Measurements from ENCODE around the gene NRG4. TPM values are rescaled to one million over a fixed set of nuclear protein-coding genes. Genes with fewer than 3 reads are reported as not detected.

The NRG4 gene, protein sequence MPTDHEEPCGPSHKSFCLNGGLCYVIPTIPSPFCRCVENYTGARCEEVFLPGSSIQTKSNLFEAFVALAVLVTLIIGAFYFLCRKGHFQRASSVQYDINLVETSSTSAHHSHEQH
- total RNA-seq, result 10 to 100 TPM in 2 of 4 donors, 1 to 10 TPM in 2; 2.5 to 14.4 (median 9.0) TPM
- polyA plus RNA-seq, result 10 to 100 TPM in 1 of 3 donors, 1 to 10 TPM in 1, under 1 TPM in 1; 0.98 to 30.0 (median 5.7) TPM
- long read RNA-seq, donor 1, partial matches to known transcripts, result 0 of 4 reads
- long read RNA-seq, donor 1, other reads (novel, unspliced or antisense), result 3 of 4 reads
- long read RNA-seq, donor 2, partial matches to known transcripts, result 0 of 4 reads
- long read RNA-seq, donor 2, other reads (novel, unspliced or antisense), result 3 of 4 reads

DNA sequence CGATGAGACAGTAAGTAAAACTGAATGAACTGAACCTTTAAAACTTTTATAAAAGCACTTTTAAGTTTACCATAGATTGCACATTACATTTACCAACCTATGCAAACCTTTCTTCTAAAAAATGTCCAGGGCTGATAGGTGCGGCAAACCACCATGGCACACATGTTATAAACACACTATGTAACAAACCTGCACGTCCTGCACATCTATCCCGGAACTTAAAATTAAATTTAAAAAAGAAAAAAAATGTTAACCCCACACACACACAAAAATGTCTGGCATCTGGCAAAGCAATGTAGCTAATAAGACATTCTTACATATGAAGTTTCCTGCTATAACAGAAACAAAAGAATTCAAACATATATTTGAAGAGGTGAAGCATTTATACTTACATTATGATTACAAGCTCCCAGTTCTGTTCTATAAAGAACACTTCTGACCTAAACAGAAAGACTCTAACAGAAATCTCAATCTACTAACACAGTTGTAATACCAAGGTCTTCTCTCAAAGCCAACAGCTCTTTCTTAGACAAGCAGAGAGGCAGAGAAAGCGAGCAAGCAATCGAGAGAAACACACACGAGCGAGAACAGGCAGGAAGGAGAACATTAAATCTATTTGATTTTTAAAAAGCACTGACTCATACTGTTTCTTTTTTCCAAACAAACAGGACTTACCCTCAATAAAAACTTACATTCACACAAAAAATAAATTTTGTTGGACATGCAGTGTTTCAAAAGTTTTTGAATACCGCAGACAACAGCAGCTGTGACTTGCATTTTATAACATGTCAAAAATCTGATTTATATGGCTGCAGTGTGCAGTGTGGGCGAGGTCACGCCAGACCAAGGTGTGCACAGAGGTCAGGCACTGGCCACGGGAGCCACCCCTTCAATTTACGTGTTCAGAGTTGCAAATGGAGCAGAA is at the start of gene NRG4:
TSS of gene NRG4 (minus strand) at position 798 of the 925 bp plus-strand sequence. CDS start 1,194 bp downstream, outside the sequence.
- TF ChIP-seq CTCF (IDR thresholded peaks at IDR 0.05), result no peak
- Histone ChIP-seq H3K4me3 (peak within 1 kb of the TSS; percentile 65), H3K9me3 (no peaks in the 10 kb centered on the region), H3K27me3 (ENCODE audit: insufficient read depth in 3 of 3, low read length in 2 of 3) (no peaks in the 10 kb centered on the region), H3K4me1 (peaks cover 14% of the 10 kb centered on the region), H3K27ac (peak within 1 kb of the TSS; percentile 77), H3K36me3 (ENCODE audit: insufficient read depth in 1 of 2, low read depth in 1 of 2) (no peaks in the 10 kb centered on the region)
- intact Hi-C loops (cut with DNase I), result no loop called here
- DNase-seq (peak in 1 of 2 donors; percentile 61), ATAC-seq (peak; percentile 90 to 98 (median 97))
- WGBS, 3 donors, result 12 to 26% (median 13%) methylated on average over 13 of the region's 13 CpGs

DNA sequence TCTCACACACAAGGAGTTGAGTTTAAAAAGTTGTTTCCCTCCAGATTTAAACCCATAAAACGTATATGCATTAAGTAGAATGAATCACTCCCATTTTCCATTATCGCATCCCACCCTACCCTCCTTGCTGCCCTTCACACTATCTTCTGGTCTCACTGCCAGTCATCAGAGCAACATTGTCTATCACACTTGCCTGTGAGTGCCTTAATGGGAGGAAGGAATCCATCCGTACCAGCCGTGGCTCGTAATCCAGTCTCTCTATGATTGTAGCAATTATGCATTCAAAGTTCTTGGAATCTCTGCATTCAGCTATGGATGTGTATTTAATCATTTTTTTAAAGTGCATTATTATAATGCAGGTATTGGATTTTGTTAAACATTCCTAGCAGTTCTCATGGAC is 49.5 kb upstream of the NRG4 start:
- Histone ChIP-seq H3K36me3 (ENCODE audit: insufficient read depth in 1 of 2, low read depth in 1 of 2) (no peaks in the 10 kb centered on the region), H3K4me1 (peaks cover 37% of the 10 kb centered on the region), H3K27me3 (ENCODE audit: insufficient read depth in 3 of 3, low read length in 2 of 3) (peaks cover 0 to 13% (median 0%) of the 10 kb centered on the region in 3 donors), H3K9me3 (no peaks in the 10 kb centered on the region), H3K4me3 (peak overlapping the region; percentile 4), H3K27ac (no peak overlapping the region)
- WGBS, 3 donors, result 70 to 83% (median 72%) methylated on average over 5 of the region's 5 CpGs
- ATAC-seq, result no peak
- TF ChIP-seq CTCF (IDR thresholded peaks at IDR 0.05), result no peak
- intact Hi-C loops (cut with DNase I), result loop anchor here in 1 of 2 donors (5.0 kb wide), 1 partner anchor 46 kb away; no protein-coding TSS in a partner anchor
- DNase-seq, result no peak

DNA sequence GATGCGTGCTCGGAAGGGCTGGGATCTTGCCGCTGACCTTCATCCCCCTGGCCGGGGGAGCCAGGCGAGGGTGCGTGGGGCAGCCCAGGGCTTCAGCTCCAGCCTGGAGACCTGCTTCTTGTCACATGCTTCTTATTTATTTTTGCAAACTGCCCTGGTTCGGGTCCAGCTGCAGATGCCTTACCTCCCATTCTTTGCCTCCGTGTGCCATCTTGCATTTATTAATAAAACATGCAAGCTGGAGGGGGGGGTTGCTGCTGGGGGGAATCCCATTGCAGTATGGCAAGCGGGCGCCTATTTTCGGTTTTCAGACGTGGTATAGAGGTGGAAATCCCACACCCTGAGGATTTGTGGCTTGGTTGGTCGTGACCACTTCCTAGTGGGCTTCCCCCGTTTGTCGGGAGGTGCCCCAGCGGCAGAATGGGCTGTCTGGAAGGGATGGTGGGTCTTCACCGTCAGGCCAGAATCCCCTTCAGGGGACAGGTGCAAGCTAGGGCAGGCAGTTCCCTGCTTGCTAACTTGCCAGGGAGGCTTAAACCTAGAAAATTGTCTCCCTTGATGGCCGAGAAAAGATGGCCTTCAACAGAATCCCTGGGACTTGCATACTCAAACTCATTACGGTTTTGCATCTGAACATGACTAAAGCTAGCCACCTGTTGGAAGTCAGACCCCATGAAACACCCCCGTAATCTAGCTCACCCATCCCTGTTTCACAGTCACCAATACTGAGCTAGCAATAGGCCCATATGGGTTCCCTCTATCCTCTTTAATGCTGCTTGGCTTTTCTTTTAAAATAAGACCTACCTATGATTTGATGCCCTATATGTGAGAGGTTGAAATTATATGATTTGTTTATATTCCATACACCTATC is 48.1 kb upstream of the NRG4 start:
- H3K27me3 ChIP-seq (ENCODE audit: insufficient read depth in 3 of 3, low read length in 2 of 3), result peaks cover 0 to 13% (median 0%) of the 10 kb centered on the region in 3 donors
- peak overlapping the region; percentile 77 for H3K4me3 ChIP-seq
- no peak for TF ChIP-seq CTCF (IDR thresholded peaks at IDR 0.05)
- DNase-seq, result no peak
- peak in 3 of 4 donors; percentile 9 to 16 (median 13) for ATAC-seq
- WGBS, 3 donors, result 8 to 11% (median 9%) methylated on average over 20 of the region's 20 CpGs
- no peaks in the 10 kb centered on the region for H3K36me3 ChIP-seq (ENCODE audit: insufficient read depth in 1 of 2, low read depth in 1 of 2)
- H3K9me3 ChIP-seq, result no peaks in the 10 kb centered on the region
- peak overlapping the region; percentile 65 for H3K27ac ChIP-seq
- intact Hi-C loops (cut with DNase I), result loop anchor here in 1 of 2 donors (5.0 kb wide), 1 partner anchor 47 kb away; no protein-coding TSS in a partner anchor
- H3K4me1 ChIP-seq, result peaks cover 29% of the 10 kb centered on the region

Data from psoas muscle (tissue), 8 donors.